Body of pancreas (tissue), 4 donors: ENCODE data around the gene EPS8. TPM values are rescaled to one million over a fixed set of nuclear protein-coding genes. Genes with fewer than 3 reads are reported as not detected.

ENCODE experiments used
- ATAC-seq: fragments of 150-250 bp; one replicate; pipeline ENCODE4 v1.9.1; 2016
- DNase-seq, 4 donors: peaks; one replicate each; pipeline ENCODE4 v3.0.0-alpha.2; 2019
- H3K27ac ChIP-seq, 4 donors: fragments of 200-600 bp; sonication (generic); 1 replicate in 3 of 4; 2 replicates in 1 of 4; pipeline versions ENCODE4 v1.5.1 to v1.6.1; 2016 to 2019; ENCODE audit warnings: mild to moderate bottlenecking in 1 of 4, mixed read lengths in 1 of 4, moderate library complexity in 1 of 4
- H3K27me3 ChIP-seq, 2 donors: fragments of 200-600 bp; sonication (generic); one replicate each; pipeline ENCODE4 v1.6.0; 2016; ENCODE audit warnings: mild to moderate bottlenecking in 1 of 2
- H3K36me3 ChIP-seq, 2 donors: fragments of 200-600 bp; sonication (generic); replicated peaks in 1 of 2; 2 replicates each; pipeline ENCODE4 v1.5.1; 2016; ENCODE audit warnings: low read depth in 2 of 2; ENCODE audit not compliant: insufficient read depth in 1 of 2
- H3K4me1 ChIP-seq: fragments of 200-600 bp; sonication (generic); one replicate; pipeline ENCODE4 v1.6.0; 2016
- H3K4me3 ChIP-seq, 2 donors: fragments of 200-600 bp; sonication (generic); 1 replicate in 1 of 2; 2 replicates in 1 of 2; pipeline ENCODE4 v1.5.1; 2016 to 2019
- H3K9me3 ChIP-seq, 3 donors: fragments of 200-600 bp; sonication (generic); 1 replicate in 2 of 3; 2 replicates in 1 of 3; pipeline ENCODE4 v1.5.1; 2016
- CTCF ChIP-seq, 7 experiments: fragments of 450-650 bp in 4 of 7; fragments of 200-600 bp in 3 of 7; sonication (generic) in 3 of 7; IDR thresholded peaks; one replicate each; pipeline ENCODE4 v1.5.1; 2016 to 2019; ENCODE audit warnings: antibody characterized with exemption in 7 of 7
- POLR2A ChIP-seq, 3 donors: fragments of 450-650 bp; IDR thresholded peaks; one replicate each; pipeline ENCODE4 v1.6.1; 2016; ENCODE audit warnings: antibody characterized with exemption in 3 of 3, mild to moderate bottlenecking in 2 of 3
- WGBS, 2 donors: methylation state at CpG; one replicate each; pipeline ENCODE4 v1.1.5; 2017; 5-methylcytosine and 5-hydroxymethylcytosine counted together
- intact Hi-C: fragments of 100-400 bp; cut with DNase I; formaldehyde crosslinking; loops from one replicate; pipeline ENCODE4 v1.15.1; 2023
- total RNA-seq, 2 donors: library from RNA; depleted of rRNA; stranded (reverse); fragments of >200 nt; gene quantifications; one replicate each; pipeline ENCODE4 v1.1.0, GENCODE V29; 2016

EPS8 gene
- total RNA-seq, 2 donors from 2014 or later: 31.6 to 41.2 TPM

GRCh38 chr12:15605881-15606590 is 183.2 kb downstream of the EPS8 start:
- no peak overlapping the region for H3K4me3 ChIP-seq
- intact Hi-C loops: no loop called here
- H3K36me3 ChIP-seq: no peaks in the 10 kb centered on the region
- ATAC-seq (no peak), DNase-seq (no peak)
- no peaks in the 10 kb centered on the region for H3K27me3 ChIP-seq
- no peaks in the 10 kb centered on the region for H3K4me1 ChIP-seq
- TF ChIP-seq CTCF (IDR thresholded peaks at IDR 0.05): no peak
- WGBS, 2 donors: 80 to 89% methylated on average over 10 of the region's 10 CpGs
- H3K27ac ChIP-seq: no peak overlapping the region
- no peaks in the 10 kb centered on the region for H3K9me3 ChIP-seq

GRCh38 chr12:15603474-15604085 is 185.6 kb downstream of the EPS8 start:
- DNase-seq (no peak), ATAC-seq (no peak)
- WGBS, 2 donors: 98 to 99% methylated on average over 4 of the region's 4 CpGs
- Histone ChIP-seq H3K9me3 (no peaks in the 10 kb centered on the region), H3K27me3 (no peaks in the 10 kb centered on the region), H3K4me1 (no peaks in the 10 kb centered on the region), H3K27ac (no peak overlapping the region), H3K36me3 (no peaks in the 10 kb centered on the region), H3K4me3 (no peak overlapping the region)
- TF ChIP-seq CTCF (IDR thresholded peaks at IDR 0.05) (no peak), POLR2A (IDR thresholded peaks at IDR 0.05) (no peak)
- intact Hi-C loops: no loop called here

- DNase-seq (no peak), ATAC-seq (no peak)
- H3K27me3 ChIP-seq: no peaks in the 10 kb centered on the region
- intact Hi-C loops: no loop called here
- no peaks in the 10 kb centered on the region for H3K36me3 ChIP-seq
- H3K27ac ChIP-seq: no peak overlapping the region
- 82 to 92% methylated on average over 3 of the region's 3 CpGs for WGBS, 2 donors
- H3K9me3 ChIP-seq: no peaks in the 10 kb centered on the region
- no peaks in the 10 kb centered on the region for H3K4me1 ChIP-seq
- TF ChIP-seq CTCF (IDR thresholded peaks at IDR 0.05) (no peak), POLR2A (IDR thresholded peaks at IDR 0.05) (no peak)
- H3K4me3 ChIP-seq: no peak overlapping the region
Observed at GRCh38 chr12:15602051-15602672, 187.0 kb downstream of the EPS8 start.

- no peak for TF ChIP-seq CTCF (IDR thresholded peaks at IDR 0.05)
- TF ChIP-seq POLR2A (IDR thresholded peaks at IDR 0.05): no peak
Observed at GRCh38 chr12:15601210-15601800, 187.9 kb downstream of the EPS8 start.

More at GRCh38 chr12:15601210-15601800, 187.9 kb downstream of the EPS8 start:
- ATAC-seq: no peak
- peak in 1 of 4 donors; percentile 10 for DNase-seq
- 69 to 88% methylated on average over 1 of the region's 1 CpG for WGBS, 2 donors
- Histone ChIP-seq H3K4me1 (no peaks in the 10 kb centered on the region), H3K27ac (no peak overlapping the region), H3K9me3 (no peaks in the 10 kb centered on the region), H3K27me3 (no peaks in the 10 kb centered on the region), H3K4me3 (no peak overlapping the region), H3K36me3 (no peaks in the 10 kb centered on the region)
- intact Hi-C loops: no loop called here
